ENCODE measurements around the gene RAB9B. TPM values are rescaled to one million over a fixed set of nuclear protein-coding genes. Genes with fewer than 3 reads are reported as not detected.
"Not testable (repeated sequence)": the region's sequence is repeated elsewhere in the genome, so short reads cannot be mapped to it uniquely, and the experiment has no call there.

Gene RAB9B
- total RNA-seq, 1 donor from 2014 or later: 28.0 TPM

GRCh38 chrX:103818842-103819619 lies 13.0 kb downstream of the RAB9B start:
- intact Hi-C loops (cut with DNase I): loop anchor here (10.0 kb wide), 1 partner anchor 114 kb away; no protein-coding TSS in a partner anchor
- ATAC-seq (ENCODE audit: poor library complexity) (no peak), DNase-seq (no peak)

GRCh38 chrX:103817502-103817901 lies 14.6 kb downstream of the RAB9B start:
- no peak for DNase-seq
- ATAC-seq (ENCODE audit: poor library complexity): no peak
- intact Hi-C loops (cut with DNase I): loop anchor here (10.0 kb wide), 1 partner anchor 113 kb away; no protein-coding TSS in a partner anchor

GRCh38 chrX:103817101-103817500 lies 15.0 kb downstream of the RAB9B start:
- DNase-seq; ATAC-seq (ENCODE audit: poor library complexity): not testable (repeated sequence)
- intact Hi-C loops (cut with DNase I): loop anchor here (10.0 kb wide), 1 partner anchor 112 kb away; no protein-coding TSS in a partner anchor

- ATAC-seq (ENCODE audit: poor library complexity): no peak
- DNase-seq: no peak
- intact Hi-C loops (cut with DNase I): loop anchor here (10.0 kb wide), 1 partner anchor 107 kb away; no protein-coding TSS in a partner anchor
Measured at GRCh38 chrX:103811858-103812257, 20.2 kb downstream of the RAB9B start.

GRCh38 chrX:103806862-103807474 lies 25.1 kb downstream of the RAB9B start:
- no peak for ATAC-seq (ENCODE audit: poor library complexity)
- DNase-seq: no peak
- intact Hi-C loops (cut with DNase I): no loop called here

GRCh38 chrX:103805860-103806259 lies 26.2 kb downstream of the RAB9B start:
- intact Hi-C loops (cut with DNase I): no loop called here
- DNase-seq: no peak
- no peak for ATAC-seq (ENCODE audit: poor library complexity)

GRCh38 chrX:103800318-103800717 lies 31.7 kb downstream of the RAB9B start:
- ATAC-seq (ENCODE audit: poor library complexity): no peak
- intact Hi-C loops (cut with DNase I): no loop called here
- DNase-seq: no peak

GRCh38 chrX:103797691-103798090 lies 34.4 kb downstream of the RAB9B start:
- DNase-seq (no peak), ATAC-seq (ENCODE audit: poor library complexity) (no peak)
- intact Hi-C loops (cut with DNase I): no loop called here

GRCh38 chrX:103794119-103794518 lies 37.9 kb downstream of the RAB9B start:
- no peak for ATAC-seq (ENCODE audit: poor library complexity)
- intact Hi-C loops (cut with DNase I): no loop called here
- DNase-seq: no peak

- DNase-seq (no peak), ATAC-seq (ENCODE audit: poor library complexity) (no peak)
- intact Hi-C loops (cut with DNase I): no loop called here
Measured at GRCh38 chrX:103793545-103793940, 38.5 kb downstream of the RAB9B start.

GRCh38 chrX:103792916-103793544 lies 39.0 kb downstream of the RAB9B start:
- no peak for ATAC-seq (ENCODE audit: poor library complexity)
- no peak for DNase-seq
- intact Hi-C loops (cut with DNase I): no loop called here

GRCh38 chrX:103791826-103792485 lies 40.1 kb downstream of the RAB9B start:
- DNase-seq: no peak
- intact Hi-C loops (cut with DNase I): no loop called here
- no peak for ATAC-seq (ENCODE audit: poor library complexity)

GRCh38 chrX:103791228-103791627 lies 40.8 kb downstream of the RAB9B start:
- ATAC-seq (ENCODE audit: poor library complexity) (no peak), DNase-seq (no peak)
- intact Hi-C loops (cut with DNase I): no loop called here

GRCh38 chrX:103789004-103789403 lies 43.1 kb downstream of the RAB9B start:
- DNase-seq: no peak
- ATAC-seq (ENCODE audit: poor library complexity): no peak
- intact Hi-C loops (cut with DNase I): no loop called here

- intact Hi-C loops (cut with DNase I): no loop called here
- no peak for DNase-seq
- peak; percentile 49 for ATAC-seq (ENCODE audit: poor library complexity)
Measured at GRCh38 chrX:103783971-103784370, 48.1 kb downstream of the RAB9B start.

GRCh38 chrX:103783196-103783595 lies 48.9 kb downstream of the RAB9B start:
- no peak for DNase-seq
- ATAC-seq (ENCODE audit: poor library complexity): no peak
- intact Hi-C loops (cut with DNase I): no loop called here

GRCh38 chrX:103782640-103783039 lies 49.4 kb downstream of the RAB9B start:
- DNase-seq (no peak), ATAC-seq (ENCODE audit: poor library complexity) (no peak)
- intact Hi-C loops (cut with DNase I): no loop called here

GRCh38 chrX:103781706-103782105 lies 50.4 kb downstream of the RAB9B start:
- ATAC-seq (ENCODE audit: poor library complexity): no peak
- intact Hi-C loops (cut with DNase I): no loop called here
- DNase-seq: no peak

GRCh38 chrX:103781062-103781402 lies 51.0 kb downstream of the RAB9B start:
- intact Hi-C loops (cut with DNase I): no loop called here
- ATAC-seq (ENCODE audit: poor library complexity) (no peak), DNase-seq (no peak)
